DND-41 (cell line): ENCODE data around the gene B3GALNT1.

Experiments used
- ATAC-seq: fragments of 200-7000 bp; cut with Tn5 transposase; 3 replicates; pipeline ENCODE4 v1.9.1; 2021; ENCODE audit warnings: low read depth; ENCODE audit not compliant: insufficient read depth
- DNase-seq: peaks from one replicate; pipeline ENCODE4 v3.0.0-alpha.2; 2020
- H2AFZ ChIP-seq: 2 replicates; pipeline ENCODE4 v1.6.0; 2012; ENCODE audit warnings: low read depth, low read length
- H3K27ac ChIP-seq: 2 replicates; pipeline ENCODE4 v1.5.1; 2012; ENCODE audit warnings: low read length, inconsistent platforms
- H3K27me3 ChIP-seq: fragments of 200-600 bp; sonication (generic); 2 replicates; pipeline ENCODE4 v1.6.0; 2012; ENCODE audit warnings: low read length, mild to moderate bottlenecking, inconsistent platforms; ENCODE audit not compliant: insufficient read depth, poor library complexity
- H3K36me3 ChIP-seq: 2 replicates; pipeline ENCODE4 v1.5.1; 2012; ENCODE audit warnings: low read length, inconsistent platforms; ENCODE audit not compliant: insufficient read depth
- H3K4me1 ChIP-seq: 2 replicates; pipeline ENCODE4 v1.5.1; 2012; ENCODE audit warnings: mild to moderate bottlenecking, low read length; ENCODE audit not compliant: insufficient read depth
- H3K4me2 ChIP-seq: 2 replicates; pipeline ENCODE4 v1.6.0; 2012; ENCODE audit warnings: mild to moderate bottlenecking, moderate library complexity, low read length, inconsistent platforms; ENCODE audit not compliant: insufficient read depth
- H3K4me3 ChIP-seq, 2 experiments: fragments of 200-600 bp in 1 of 2; shearing (Covaris generic) in 1 of 2; 2 replicates each; pipeline ENCODE4 v1.5.1; 2012 to 2016; ENCODE audit warnings: inconsistent platforms in 2 of 2, low read length in 2 of 2, mild to moderate bottlenecking in 2 of 2, low read depth in 1 of 2, moderate library complexity in 1 of 2
- H3K79me2 ChIP-seq: 2 replicates; pipeline ENCODE4 v1.6.0; 2012; ENCODE audit warnings: low read length, inconsistent platforms; ENCODE audit not compliant: insufficient read depth
- H3K9ac ChIP-seq: 2 replicates; pipeline ENCODE4 v1.6.0; 2012; ENCODE audit warnings: low read depth, mild to moderate bottlenecking, inconsistent platforms, low read length, moderate library complexity
- H3K9me3 ChIP-seq: 2 replicates; pipeline ENCODE4 v1.5.1; 2012; ENCODE audit warnings: low read length, moderate library complexity, mild to moderate bottlenecking, inconsistent platforms; ENCODE audit not compliant: insufficient read depth, severe bottlenecking
- H4K20me1 ChIP-seq: 2 replicates; pipeline ENCODE4 v1.6.0; 2012; ENCODE audit warnings: low read length; ENCODE audit not compliant: insufficient read depth
- EZH2 ChIP-seq: IDR thresholded peaks from 3 replicates; pipeline ENCODE4 v1.6.1; 2012; ENCODE audit warnings: borderline replicate concordance, low read depth, mild to moderate bottlenecking, moderate library complexity, low read length, inconsistent platforms; ENCODE audit not compliant: severe bottlenecking
- TF ChIP-seq, protein P1 (sequence below): IDR thresholded peaks from 2 replicates; pipeline ENCODE4 v1.5.1; 2012; ENCODE audit warnings: borderline replicate concordance, low read length, moderate library complexity, mild to moderate bottlenecking; ENCODE audit not compliant: poor library complexity, severe bottlenecking; ENCODE audit errors: extremely low read depth

B3GALNT1 gene

DNA sequence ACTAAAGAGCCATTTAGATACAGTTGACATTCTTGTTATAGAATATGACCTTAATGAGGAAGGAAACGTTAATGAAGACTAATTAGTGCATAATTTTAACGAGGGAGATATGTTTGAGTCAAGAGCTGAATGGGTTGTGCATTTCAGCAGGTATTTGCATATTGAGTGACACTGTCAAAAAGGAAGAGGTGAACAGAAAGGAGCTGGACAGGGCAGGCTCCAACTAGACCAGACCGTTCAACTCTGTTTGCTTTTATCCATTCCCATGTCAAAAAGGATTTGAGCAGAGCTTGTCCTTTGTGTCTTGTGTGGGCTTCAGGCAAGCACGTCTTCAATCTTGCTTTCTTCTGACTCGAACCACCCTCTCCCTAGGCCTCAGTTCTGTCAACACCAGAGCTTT lies 40.7 kb downstream of the B3GALNT1 start:
- Histone ChIP-seq H3K4me2 (no peak overlapping the region), H3K9ac (no peak overlapping the region), H3K4me1 (peaks cover 15% of the 10 kb centered on the region), H3K4me3 (no peak overlapping the region), H3K36me3 (no peaks in the 10 kb centered on the region), H3K27ac (no peak overlapping the region), H2AFZ (no peak overlapping the region), H4K20me1 (no peaks in the 10 kb centered on the region), H3K79me2 (no peaks in the 10 kb centered on the region), H3K27me3 (no peaks in the 10 kb centered on the region), H3K9me3 (no peaks in the 10 kb centered on the region)
- DNase-seq = no peak
- no peak for ATAC-seq
- TF ChIP-seq, protein P1, sequence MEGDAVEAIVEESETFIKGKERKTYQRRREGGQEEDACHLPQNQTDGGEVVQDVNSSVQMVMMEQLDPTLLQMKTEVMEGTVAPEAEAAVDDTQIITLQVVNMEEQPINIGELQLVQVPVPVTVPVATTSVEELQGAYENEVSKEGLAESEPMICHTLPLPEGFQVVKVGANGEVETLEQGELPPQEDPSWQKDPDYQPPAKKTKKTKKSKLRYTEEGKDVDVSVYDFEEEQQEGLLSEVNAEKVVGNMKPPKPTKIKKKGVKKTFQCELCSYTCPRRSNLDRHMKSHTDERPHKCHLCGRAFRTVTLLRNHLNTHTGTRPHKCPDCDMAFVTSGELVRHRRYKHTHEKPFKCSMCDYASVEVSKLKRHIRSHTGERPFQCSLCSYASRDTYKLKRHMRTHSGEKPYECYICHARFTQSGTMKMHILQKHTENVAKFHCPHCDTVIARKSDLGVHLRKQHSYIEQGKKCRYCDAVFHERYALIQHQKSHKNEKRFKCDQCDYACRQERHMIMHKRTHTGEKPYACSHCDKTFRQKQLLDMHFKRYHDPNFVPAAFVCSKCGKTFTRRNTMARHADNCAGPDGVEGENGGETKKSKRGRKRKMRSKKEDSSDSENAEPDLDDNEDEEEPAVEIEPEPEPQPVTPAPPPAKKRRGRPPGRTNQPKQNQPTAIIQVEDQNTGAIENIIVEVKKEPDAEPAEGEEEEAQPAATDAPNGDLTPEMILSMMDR = no peak
- TF ChIP-seq EZH2 = no peak

DNA sequence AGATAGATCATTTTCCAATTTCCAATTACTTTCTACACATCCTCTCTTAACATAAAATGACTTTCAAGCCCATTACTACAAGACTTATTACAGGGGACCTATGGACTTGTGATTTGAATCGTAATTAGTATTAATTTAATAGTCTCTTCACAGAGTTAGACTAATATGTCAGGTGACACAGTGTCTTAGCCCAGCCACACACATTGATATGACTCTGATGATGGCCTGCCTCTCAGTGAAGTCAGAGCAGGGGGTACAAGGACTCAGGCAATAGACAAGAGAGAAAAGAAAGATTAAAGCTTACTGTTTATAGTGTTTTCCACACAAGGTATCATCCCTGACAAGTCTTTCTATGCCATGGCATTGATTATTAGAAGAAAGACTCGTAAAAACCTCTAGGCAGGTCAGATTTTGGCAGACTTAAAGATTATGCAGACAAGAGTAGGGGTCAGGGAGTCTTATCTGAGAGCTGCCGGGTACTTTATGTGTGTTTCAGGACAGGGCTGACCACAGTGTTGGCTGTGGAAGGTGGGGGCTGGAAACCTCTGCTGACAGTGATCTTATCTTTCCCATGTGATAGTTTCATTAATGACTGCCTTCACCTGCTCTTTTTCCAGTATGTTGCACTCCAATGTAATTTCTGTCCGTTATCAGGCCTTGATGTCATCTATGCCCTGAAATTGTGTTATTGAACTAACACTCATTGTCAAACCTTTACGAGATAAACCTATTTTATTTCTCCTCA lies 50.1 kb downstream of the B3GALNT1 start:
- Histone ChIP-seq H3K4me3 (no peak overlapping the region), H4K20me1 (no peaks in the 10 kb centered on the region), H3K27me3 (no peaks in the 10 kb centered on the region), H3K27ac (no peak overlapping the region), H2AFZ (no peak overlapping the region), H3K79me2 (no peaks in the 10 kb centered on the region), H3K9me3 (no peaks in the 10 kb centered on the region), H3K9ac (no peak overlapping the region), H3K4me2 (no peak overlapping the region), H3K36me3 (no peaks in the 10 kb centered on the region), H3K4me1 (no peaks in the 10 kb centered on the region)
- no peak for DNase-seq
- TF ChIP-seq EZH2 = no peak
- TF ChIP-seq, protein P1 = no peak
- ATAC-seq = no peak

DNA sequence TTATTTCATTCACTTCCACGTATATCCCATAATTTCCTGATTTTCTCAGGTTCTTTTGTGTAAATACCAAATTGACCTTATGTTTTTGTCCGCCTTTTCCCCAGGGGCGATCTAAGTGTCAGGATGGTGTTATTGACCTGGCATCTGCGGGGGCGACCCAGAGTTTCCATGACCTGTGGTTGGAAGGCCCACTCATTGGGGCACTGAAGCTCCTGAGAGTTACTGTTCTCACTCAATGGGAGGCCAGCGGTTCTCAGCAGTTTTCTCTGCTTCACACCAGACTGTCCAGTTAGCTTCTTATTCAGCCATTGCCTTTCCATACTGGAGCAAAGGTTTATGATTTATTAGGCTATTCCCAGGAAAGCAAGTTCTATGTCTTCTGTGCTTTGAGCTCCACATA lies 53.3 kb downstream of the B3GALNT1 start:
- ATAC-seq = no peak
- H3K27ac ChIP-seq = no peak overlapping the region

More for the DNA sequence above, 53.3 kb downstream of the B3GALNT1 start:
- H3K4me2 ChIP-seq = no peak overlapping the region
- H2AFZ ChIP-seq = no peak overlapping the region
- DNase-seq = no peak
- no peaks in the 10 kb centered on the region for H4K20me1 ChIP-seq
- no peak for TF ChIP-seq EZH2
- TF ChIP-seq, protein P1 = no peak
- no peaks in the 10 kb centered on the region for H3K36me3 ChIP-seq
- no peaks in the 10 kb centered on the region for H3K4me1 ChIP-seq
- no peak overlapping the region for H3K4me3 ChIP-seq
- H3K79me2 ChIP-seq = no peaks in the 10 kb centered on the region
- H3K27me3 ChIP-seq = no peaks in the 10 kb centered on the region
- no peaks in the 10 kb centered on the region for H3K9me3 ChIP-seq
- H3K9ac ChIP-seq = no peak overlapping the region
